HG03066 (cell line): Measurements from ENCODE around the gene DHX35.

Experiments used
- ATAC-seq: cut with Tn5 transposase; IDR thresholded peaks from one replicate; pipeline ENCODE4 v1.9.1; 2021; ENCODE audit warnings: low read depth; ENCODE audit not compliant: unreplicated experiment

DHX35 gene

DNA sequence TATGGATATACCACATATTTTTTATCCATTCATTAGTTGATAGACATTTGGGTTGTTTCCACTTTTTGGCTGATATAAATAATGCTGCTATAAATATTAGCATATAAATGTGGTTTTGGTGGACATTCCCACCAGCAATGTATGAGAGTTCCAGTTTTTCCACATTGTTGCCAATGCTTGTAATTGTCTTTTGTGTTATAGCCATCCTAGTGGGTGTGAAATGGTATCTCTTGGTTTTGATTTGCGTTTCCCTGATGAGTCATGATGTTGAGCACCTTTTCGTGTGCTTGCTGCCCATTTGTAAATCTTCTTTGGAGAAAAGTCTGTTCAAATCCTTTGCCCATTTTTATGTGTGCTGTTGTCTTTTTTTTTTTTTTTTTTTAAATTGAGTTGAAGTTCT lies 54.4 kb downstream of the DHX35 start:
- ATAC-seq: no peak

- ATAC-seq: no peak
Measured at GRCh38 chr20:39019027-39019426, 56.9 kb downstream of the DHX35 start.

GRCh38 chr20:39019805-39020325 lies 57.7 kb downstream of the DHX35 start:
- ATAC-seq: peak; percentile 78

DNA sequence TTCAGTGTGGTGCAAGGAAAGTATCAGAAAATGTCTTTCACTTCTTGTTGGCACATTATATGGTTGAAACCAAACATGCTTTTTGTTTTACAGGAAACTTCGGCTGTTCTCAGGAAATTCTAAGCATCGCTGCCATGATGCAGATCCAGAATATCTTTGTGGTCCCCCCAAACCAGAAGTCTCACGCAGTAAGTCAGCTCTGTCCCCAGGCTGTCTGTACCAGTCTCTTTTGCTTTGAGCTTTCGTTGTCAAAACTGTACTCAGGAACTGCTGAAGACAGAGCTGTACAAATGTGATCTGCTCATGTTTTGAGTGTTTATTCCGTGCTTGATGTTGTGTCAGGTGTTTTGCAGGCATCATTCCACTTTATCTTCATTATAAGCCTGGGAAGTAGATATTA lies 59.6 kb downstream of the DHX35 start:
- ATAC-seq: no peak

- ATAC-seq: no peak
Measured at GRCh38 chr20:39025883-39026282, 63.7 kb downstream of the DHX35 start.

DNA sequence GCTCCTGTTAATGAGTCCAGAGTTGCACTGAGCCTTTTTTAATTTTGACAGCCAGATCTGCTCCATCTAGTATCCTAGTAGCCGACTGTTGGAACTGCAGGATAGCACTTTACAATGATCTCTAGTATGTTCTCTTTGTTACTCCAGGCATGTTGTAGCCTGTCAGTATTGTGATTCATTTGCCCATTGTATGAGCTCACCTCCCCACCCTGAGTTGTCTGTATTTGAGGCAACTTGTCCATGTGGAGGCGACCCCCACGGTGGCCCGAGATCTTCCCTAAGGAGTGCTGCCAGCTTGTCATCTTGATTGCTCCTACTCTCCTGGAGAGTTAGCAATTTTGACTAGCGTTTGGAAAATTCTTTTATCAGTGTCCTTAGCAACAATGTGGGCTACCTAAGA lies 67.2 kb downstream of the DHX35 start:
- no peak for ATAC-seq

DNA sequence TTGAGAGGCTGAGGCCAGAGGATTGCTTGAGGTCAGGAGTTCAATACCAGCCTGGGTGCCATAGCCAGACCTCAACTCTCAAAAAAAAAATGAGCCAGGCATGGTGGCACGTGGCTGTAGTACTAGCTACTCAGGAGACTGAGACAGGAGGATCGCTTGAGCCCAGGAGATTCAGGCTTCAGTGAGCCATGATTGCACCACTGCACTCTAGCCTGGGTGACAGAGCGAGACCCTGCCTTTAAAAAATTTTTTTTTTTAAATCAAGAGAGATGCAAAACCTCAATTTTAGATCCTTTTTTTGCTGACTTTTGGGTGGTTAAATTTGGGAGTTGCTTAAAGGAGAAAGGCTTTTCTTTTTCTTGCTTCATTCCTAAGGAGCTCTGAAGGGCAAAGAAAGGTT lies 70.9 kb downstream of the DHX35 start:
- no peak for ATAC-seq

DNA sequence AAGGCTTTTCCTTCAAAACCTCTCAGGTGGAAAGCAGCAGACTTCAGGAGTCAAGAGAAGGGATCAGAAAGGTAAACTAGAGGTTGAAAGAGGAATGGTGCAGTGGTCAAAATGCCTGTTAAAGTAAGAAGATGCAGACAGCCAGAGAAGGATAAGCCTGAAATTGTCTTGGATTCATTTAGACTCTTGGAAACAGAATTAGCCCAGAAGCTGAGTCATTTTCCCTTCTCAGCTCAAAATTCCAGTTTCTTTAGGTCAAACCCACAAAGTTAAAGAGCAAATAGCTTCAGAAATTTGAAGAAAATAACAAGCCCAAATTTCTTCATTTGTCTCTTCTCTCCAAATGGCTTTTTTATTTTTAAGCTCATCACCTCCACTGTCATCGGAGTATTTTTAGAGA lies 73.9 kb downstream of the DHX35 start:
- no peak for ATAC-seq

DNA sequence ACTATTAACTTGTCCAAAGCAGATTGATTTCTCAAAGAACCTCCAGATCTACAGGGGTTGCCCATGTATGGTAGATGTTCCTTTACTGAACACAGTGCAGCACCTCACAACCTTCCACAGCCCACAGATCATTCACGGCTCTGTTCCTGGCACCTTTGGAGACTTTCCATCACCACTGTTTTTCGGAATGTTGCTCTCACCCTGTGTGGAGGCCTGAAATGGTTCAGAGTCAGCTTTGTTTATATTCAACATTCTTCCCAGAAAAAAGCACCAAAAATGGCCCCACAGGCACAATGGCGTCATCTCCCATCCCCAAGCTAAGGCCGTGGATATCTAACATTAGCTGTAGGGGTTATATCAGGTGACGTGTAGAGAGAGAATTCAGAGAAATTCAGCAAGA lies 74.7 kb downstream of the DHX35 start:
- no peak for ATAC-seq

- no peak for ATAC-seq
Measured at GRCh38 chr20:39038047-39038446, 75.9 kb downstream of the DHX35 start.

GRCh38 chr20:39038495-39038894 lies 76.4 kb downstream of the DHX35 start:
- ATAC-seq: no peak

DNA sequence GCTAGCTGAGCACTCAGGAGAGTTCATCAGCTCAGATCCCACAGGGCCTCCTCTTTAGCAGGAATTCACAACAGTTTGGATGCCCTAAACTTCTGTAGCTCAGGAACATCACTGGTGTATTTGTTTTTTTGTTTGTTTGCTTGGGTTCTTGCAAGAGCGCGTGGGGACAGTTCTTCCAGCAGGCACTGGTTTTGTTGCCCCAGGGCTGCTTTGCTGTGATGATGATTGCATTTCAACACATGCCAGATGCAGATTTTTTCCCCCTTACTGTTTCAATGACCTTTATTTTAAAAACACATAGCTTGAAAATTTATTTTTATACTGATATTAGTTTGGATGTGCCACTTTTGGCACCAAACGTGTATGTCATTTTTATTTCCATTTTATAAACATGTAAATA lies 77.1 kb downstream of the DHX35 start:
- no peak for ATAC-seq

DNA sequence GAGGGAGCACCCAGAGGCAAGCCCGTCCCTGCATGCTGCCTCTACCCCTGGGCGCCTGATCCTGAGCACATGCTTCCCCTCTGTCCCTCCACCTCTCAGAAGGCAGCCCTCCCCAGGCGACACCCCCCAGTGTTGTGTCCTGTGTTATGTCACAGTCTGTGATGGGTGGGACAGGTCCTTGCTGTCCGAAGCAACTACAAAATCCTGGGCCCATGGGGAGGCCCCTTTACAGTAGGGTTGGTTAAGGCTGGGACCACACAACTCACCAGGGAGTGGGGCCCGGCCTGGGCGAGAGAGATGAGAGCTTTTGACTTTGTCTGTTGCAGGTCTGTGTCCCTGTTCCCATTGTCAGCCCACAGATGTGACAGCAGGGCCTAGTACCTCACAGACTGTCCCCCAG lies 78.0 kb downstream of the DHX35 start:
- ATAC-seq: no peak

DNA sequence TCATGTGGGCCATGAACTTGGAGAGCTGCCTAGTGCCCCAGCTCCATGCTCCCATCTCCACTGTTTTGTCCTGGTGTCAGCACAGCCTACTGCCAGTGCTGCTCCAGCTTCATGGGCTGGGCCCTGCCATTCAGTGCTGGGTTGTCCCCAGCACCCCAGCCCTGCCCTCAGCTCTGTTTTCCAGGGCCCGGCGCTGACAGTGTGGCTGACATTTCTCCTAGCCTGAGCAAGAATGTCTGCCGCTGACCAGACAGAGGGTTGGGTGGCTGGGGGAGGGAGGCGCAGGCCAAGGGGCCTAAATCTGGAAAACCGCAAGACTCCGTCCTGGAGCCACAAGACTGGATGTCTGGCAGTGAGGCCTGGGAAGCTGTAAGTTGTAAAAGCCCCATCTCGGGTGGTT lies 78.9 kb downstream of the DHX35 start:
- ATAC-seq: no peak

DNA sequence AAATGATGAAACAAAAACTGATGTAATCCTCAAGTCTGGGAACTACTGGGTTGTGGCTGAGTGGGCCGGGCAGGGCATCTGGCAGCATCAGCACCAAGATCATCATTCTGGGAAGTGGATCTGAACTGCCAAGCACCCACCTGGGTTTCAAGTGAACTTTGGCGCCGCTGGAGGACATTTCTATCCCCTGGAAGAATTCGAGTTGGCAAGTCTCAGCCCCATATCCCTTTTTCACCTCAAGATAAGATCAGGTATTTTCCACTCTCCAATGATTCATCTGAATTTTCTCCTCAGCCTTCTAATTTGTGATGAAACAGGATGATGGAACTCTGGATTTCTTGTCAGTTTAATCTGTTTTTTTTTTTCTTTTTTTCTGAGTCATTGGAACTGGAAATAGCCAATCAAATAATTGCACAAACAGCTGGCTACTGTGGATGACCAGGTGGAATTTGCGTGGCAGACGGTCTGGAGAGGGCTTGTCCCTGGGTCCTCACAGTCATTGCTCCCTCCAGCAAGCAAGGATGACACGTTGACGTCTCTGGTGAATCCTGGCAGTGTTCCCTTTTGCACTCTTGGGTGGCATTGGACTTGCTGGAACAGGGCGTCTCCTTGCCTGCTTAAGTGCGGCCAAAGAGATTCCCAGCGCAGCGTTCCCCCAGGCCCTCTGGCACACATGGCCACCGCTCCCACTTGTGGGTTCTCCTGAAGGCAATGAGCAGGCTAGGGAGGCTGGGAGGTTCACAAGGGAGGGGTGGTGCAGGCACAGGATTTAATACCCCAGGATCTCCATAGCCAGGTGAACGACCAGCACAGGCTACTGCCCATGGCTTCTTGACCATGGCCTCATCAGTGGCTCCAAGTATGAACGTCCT lies 80.4 kb downstream of the DHX35 start:
- ATAC-seq: no peak

DNA sequence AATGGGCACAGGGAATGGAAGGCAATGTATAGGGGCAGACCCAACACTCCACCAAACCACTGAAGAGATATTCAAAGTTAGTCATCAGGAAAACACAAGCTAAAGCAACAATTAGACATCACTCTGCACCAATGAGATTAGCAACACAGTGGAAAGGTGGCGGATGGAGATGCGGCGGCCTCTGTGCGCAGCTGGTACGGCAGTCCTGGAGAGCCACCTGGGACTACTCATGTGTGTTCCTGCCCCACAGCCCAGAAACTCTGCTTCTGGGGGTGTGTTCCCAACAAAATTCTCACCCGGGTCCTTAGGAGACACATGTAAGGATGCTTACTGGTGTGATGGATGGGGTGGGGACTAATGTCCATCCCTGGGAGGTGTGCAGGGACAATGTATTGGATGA lies 82.4 kb downstream of the DHX35 start:
- ATAC-seq: no peak

DNA sequence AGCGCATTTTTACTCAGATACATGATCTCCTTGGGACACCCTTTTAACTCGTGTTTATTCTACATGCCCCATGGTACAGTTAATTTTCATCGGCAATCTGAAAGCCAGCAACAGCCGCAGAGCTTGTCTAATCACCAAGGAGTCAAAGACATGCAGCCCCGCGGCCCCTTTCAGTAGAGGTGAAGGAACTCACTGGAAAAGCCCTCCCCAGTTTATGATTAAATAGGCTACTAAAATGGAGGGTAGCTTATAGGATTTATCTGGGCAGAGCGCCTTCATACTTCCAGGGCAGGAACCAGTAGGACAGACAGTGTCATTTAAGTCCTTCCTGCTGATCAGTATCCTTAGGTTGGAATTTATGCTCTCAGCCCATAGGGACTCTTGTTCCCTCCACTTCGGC lies 83.5 kb downstream of the DHX35 start:
- ATAC-seq: no peak

- no peak for ATAC-seq
Measured at GRCh38 chr20:39047417-39047985, 85.4 kb downstream of the DHX35 start.

DNA sequence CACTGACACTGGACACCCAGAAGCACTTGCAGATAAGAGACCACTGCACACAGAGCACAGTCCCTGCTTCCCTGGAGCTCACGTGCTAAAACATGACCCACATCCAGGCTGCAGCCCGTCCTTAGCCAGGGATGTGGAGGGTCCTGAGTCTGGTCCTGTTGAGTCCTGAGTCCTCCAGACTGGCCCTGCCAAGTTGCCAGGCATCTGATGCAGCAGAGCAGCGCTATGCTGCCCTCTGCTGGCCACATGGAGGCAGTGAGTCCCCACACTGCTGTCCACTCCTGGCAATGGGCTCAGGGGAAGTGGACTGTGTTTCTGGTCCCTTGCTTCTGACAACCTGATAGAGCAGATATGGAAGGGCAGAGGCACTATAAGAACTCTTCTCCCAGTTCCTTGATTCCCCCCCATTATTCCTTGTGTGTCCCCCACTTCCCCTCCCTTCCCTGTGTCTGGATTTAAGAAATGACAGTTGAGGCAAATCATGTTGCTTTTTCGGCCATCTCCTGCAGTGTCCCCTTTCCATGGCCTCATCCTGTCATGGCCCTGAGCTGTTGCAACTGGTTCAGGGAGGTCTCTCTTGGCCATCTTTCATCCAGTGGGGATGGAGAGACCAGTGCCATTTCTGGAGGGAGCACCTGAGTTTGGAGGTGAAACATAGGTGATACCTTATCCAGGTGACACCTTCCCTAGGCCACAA lies 86.0 kb downstream of the DHX35 start:
- no peak for ATAC-seq

GRCh38 chr20:39049148-39049547 lies 87.0 kb downstream of the DHX35 start:
- ATAC-seq: no peak

- ATAC-seq: no peak
Measured at GRCh38 chr20:39049684-39050554, 87.8 kb downstream of the DHX35 start.
